ENCODE data around the gene DLAT.

GRCh38 chr11:112051768-112052167 is 26.6 kb downstream of the DLAT start:
- TF ChIP-seq CTCF (conservative IDR thresholded peaks at IDR 0.05; ENCODE audit: low read depth, low read length) (no peak), EZH2 (IDR thresholded peaks at IDR 0.05; ENCODE audit: low read length, unreplicated experiment) (no peak), EZH2phosphoT487 (IDR thresholded peaks at IDR 0.05; ENCODE audit: borderline replicate concordance, low read length) (no peak)

Measured in PC-3 (cell line).